HepG2 (cell line): ENCODE data around the gene GYG1. TPM values are rescaled to one million over a fixed set of nuclear protein-coding genes. Genes with fewer than 3 reads are reported as not detected.

Source experiments
- ATAC-seq: fragments of 200-7000 bp; cut with Tn5 transposase; 3 replicates; pipeline ENCODE4 v1.9.1; 2020; ENCODE audit warnings: mild to moderate bottlenecking, moderate library complexity
- BruUV-seq: library from RNA; stranded (reverse); fragments of 400-500 nt; replicated peaks from 2 replicates; lab custom pipeline; 2021; lab: Mats Ljungman, UMichigan
- CTCF ChIA-PET: fragments of 300-600 bp; formaldehyde crosslinking; extraction: SDS; loops from one replicate; lab custom pipeline; 2021; ENCODE audit warnings: low total read pairs, inconsistent platforms, low intra/inter-chr PET ratio; lab: Yijun Ruan, JAX
- POLR2A ChIA-PET: fragments of 350-600 bp; sonication (Branson Sonifier 250); formaldehyde crosslinking; loops from one replicate; lab custom pipeline; 2020; ENCODE audit warnings: antibody characterized with exemption, inconsistent platforms; lab: Yijun Ruan, JAX
- DNase-seq: peaks from one replicate; pipeline ENCODE4 v3.0.0-alpha.2; 2015; ENCODE audit warnings: low spot score
- FAIRE-seq: peaks from 3 replicates; lab custom pipeline; 2011; peaks lifted over from hg19 to GRCh38; lab: Jason Lieb, UNC
- H2AFZ ChIP-seq: one replicate; pipeline ENCODE4 v1.6.1; 2011; ENCODE audit warnings: low read length, inconsistent platforms
- H3K27ac ChIP-seq: fragments of 300-600 bp; 3 replicates; pipeline ENCODE4 v1.8.0; 2011; ENCODE audit warnings: mixed run types, mild to moderate bottlenecking, mixed read lengths, low read length, inconsistent platforms; ENCODE audit not compliant: insufficient read depth; ENCODE audit errors: extremely low read length
- H3K27me3 ChIP-seq, 2 experiments: fragments of 200-600 bp in 1 of 2; 2 replicates in 1 of 2; 3 replicates in 1 of 2; pipeline versions ENCODE4 v1.6.0 to v1.8.0; 2011; ENCODE audit warnings: low read length in 2 of 2, mild to moderate bottlenecking in 2 of 2, moderate library complexity in 2 of 2, inconsistent platforms in 1 of 2; ENCODE audit not compliant: insufficient read depth in 2 of 2, control insufficient read depth in 1 of 2
- H3K36me3 ChIP-seq, 2 experiments: fragments of 200-600 bp in 1 of 2; replicated peaks in 1 of 2; 2 replicates in 1 of 2; 3 replicates in 1 of 2; pipeline versions ENCODE4 v1.5.1 to v1.8.0; 2011; ENCODE audit warnings: low read length in 2 of 2, inconsistent platforms in 1 of 2; ENCODE audit not compliant: insufficient read depth in 2 of 2, control insufficient read depth in 1 of 2
- H3K4me1 ChIP-seq: 2 replicates; pipeline ENCODE4 v1.5.1; 2012; ENCODE audit warnings: low read length, inconsistent platforms; ENCODE audit not compliant: insufficient read depth
- H3K4me2 ChIP-seq: 2 replicates; pipeline ENCODE4 v1.6.0; 2011; ENCODE audit warnings: low read depth, low read length, inconsistent platforms
- H3K4me3 ChIP-seq, 3 experiments: fragments of 200-600 bp in 1 of 3; sonication (generic), shearing (Covaris generic) in 1 of 3; replicated peaks in 1 of 3; 2 replicates each; pipeline ENCODE4 v1.5.1; 2011 to 2016; ENCODE audit warnings: low read length in 3 of 3, inconsistent platforms in 2 of 3, low read depth in 2 of 3, mild to moderate bottlenecking in 2 of 3, control low read depth in 1 of 3, mixed read lengths in 1 of 3; ENCODE audit not compliant: insufficient read depth in 1 of 3
- H3K79me2 ChIP-seq: one replicate; pipeline ENCODE4 v1.6.1; 2011; ENCODE audit warnings: low read length, inconsistent platforms; ENCODE audit not compliant: insufficient read depth
- H3K9ac ChIP-seq: 2 replicates; pipeline ENCODE4 v1.6.0; 2011; ENCODE audit warnings: mild to moderate bottlenecking, low read depth, low read length, inconsistent platforms; ENCODE audit not compliant: insufficient read depth
- H3K9me3 ChIP-seq: 2 replicates; pipeline ENCODE4 v1.5.1; 2012; ENCODE audit warnings: mild to moderate bottlenecking, low read length
- H4K20me1 ChIP-seq: 2 replicates; pipeline ENCODE4 v1.6.0; 2011; ENCODE audit warnings: inconsistent platforms, mild to moderate bottlenecking, low read length, moderate library complexity; ENCODE audit not compliant: insufficient read depth
- DNMT1 ChIP-seq: sonication (generic); formaldehyde crosslinking; IDR thresholded peaks from 2 replicates; pipeline ENCODE4 v1.5.1; 2020; ENCODE audit warnings: mild to moderate bottlenecking, missing genetic modification reagents
- GABPB1 ChIP-seq: IDR thresholded peaks from 2 replicates; pipeline ENCODE4 v1.6.1; 2016; ENCODE audit warnings: mild to moderate bottlenecking, missing genetic modification reagents, moderate library complexity, missing compliant biosample characterization
- HMG20B ChIP-seq: conservative IDR thresholded peaks from 2 replicates; pipeline ENCODE4 v1.6.1; 2016; ENCODE audit warnings: missing genetic modification reagents, missing compliant biosample characterization
- NR2F6 ChIP-seq, 2 experiments: IDR thresholded peaks; 2 replicates each; pipeline ENCODE4 v1.6.1; 2016; ENCODE audit warnings: antibody characterized with exemption in 1 of 2, mild to moderate bottlenecking in 1 of 2
- ZKSCAN8 ChIP-seq: IDR thresholded peaks from 2 replicates; pipeline ENCODE4 v1.6.1; 2016; ENCODE audit warnings: borderline replicate concordance, missing genetic modification reagents, missing compliant biosample characterization
- ZNF292 ChIP-seq: sonication (generic); formaldehyde crosslinking; IDR thresholded peaks from 2 replicates; pipeline ENCODE4 v1.8.1; 2022; ENCODE audit warnings: mild to moderate bottlenecking, low read depth, missing genetic modification reagents, borderline replicate concordance
- ZNF337 ChIP-seq: sonication (generic); formaldehyde crosslinking; IDR thresholded peaks from 2 replicates; pipeline ENCODE4 v1.5.1; 2020; ENCODE audit warnings: missing genetic modification reagents, low read depth, mild to moderate bottlenecking, borderline replicate concordance
- ZNF652 ChIP-seq: IDR thresholded peaks from 2 replicates; pipeline ENCODE4 v1.6.1; 2016; ENCODE audit warnings: low read depth, borderline replicate concordance
- WGBS: methylation state at CpG from one replicate; pipeline ENCODE4 v1.1.6; 2017; ENCODE audit warnings: low lambda C conversion rate; 5-methylcytosine and 5-hydroxymethylcytosine counted together
- in situ Hi-C: cut with HindIII; loops from 2 replicates; pipeline ENCODE4 v1.10.0; 2017; ENCODE audit warnings: low pct_unique_long_range_greater_than_20kb; ENCODE audit not compliant: extremely low pct_ligation_motif_present
- intact Hi-C: fragments of 100-400 bp; cut with micrococcal nuclease; formaldehyde crosslinking; loops from one replicate; pipeline ENCODE4 v1.10.0; 2022; ENCODE audit not compliant: unreplicated experiment
- polyA plus RNA-seq, 8 experiments: library from polyadenylated mRNA; depleted of rRNA in 3 of 8; stranded (reverse) in 7 of 8; unstranded in 1 of 8; fragments of >200 nt; fragmentation: Illumina TruSeq in 4 of 8; extraction: Trizol in 4 of 8; gene quantifications; 2 replicates each; pipeline versions ENCODE4 v1.2.1 to v1.2.3, GENCODE V29; 2011 to 2016; ENCODE audit warnings: low read depth in 4 of 8, missing spikeins in 1 of 8, mixed read lengths in 1 of 8; ENCODE audit not compliant: insufficient read depth in 1 of 8
- total RNA-seq, 5 experiments: library from RNA; depleted of rRNA; stranded (reverse); fragments of >200 nt; fragmentation: Illumina TruSeq; extraction: Trizol; gene quantifications; 2 replicates each; pipeline ENCODE4 v1.2.3, GENCODE V29; 2016; ENCODE audit warnings: low read depth in 1 of 5
- TF ChIP-seq, protein P1 (sequence below): sonication (generic); formaldehyde crosslinking; IDR thresholded peaks from 2 replicates; pipeline ENCODE4 v1.5.0; 2020; ENCODE audit warnings: mild to moderate bottlenecking, missing genetic modification reagents, borderline replicate concordance
- TF ChIP-seq, protein P2 (sequence below): sonication (generic); formaldehyde crosslinking; IDR thresholded peaks from 2 replicates; pipeline ENCODE4 v1.4.0; 2020; ENCODE audit warnings: missing genetic modification reagents
- TF ChIP-seq, protein P3 (sequence below): sonication (generic); formaldehyde crosslinking; IDR thresholded peaks from 2 replicates; pipeline ENCODE4 v1.5.1; 2020; ENCODE audit warnings: missing genetic modification reagents, mild to moderate bottlenecking, borderline replicate concordance
- TF ChIP-seq, protein P4 (sequence below): IDR thresholded peaks from 2 replicates; pipeline ENCODE4 v1.6.1; 2016; ENCODE audit warnings: low read depth, missing genetic modification reagents, missing compliant biosample characterization

GYG1 gene
- total and polyA plus RNA-seq, 2 of the 13 experiments (the other 11 are each of a cell fraction or from before 2014, with no cell fraction given) = 15.7 to 28.1 TPM

DNA sequence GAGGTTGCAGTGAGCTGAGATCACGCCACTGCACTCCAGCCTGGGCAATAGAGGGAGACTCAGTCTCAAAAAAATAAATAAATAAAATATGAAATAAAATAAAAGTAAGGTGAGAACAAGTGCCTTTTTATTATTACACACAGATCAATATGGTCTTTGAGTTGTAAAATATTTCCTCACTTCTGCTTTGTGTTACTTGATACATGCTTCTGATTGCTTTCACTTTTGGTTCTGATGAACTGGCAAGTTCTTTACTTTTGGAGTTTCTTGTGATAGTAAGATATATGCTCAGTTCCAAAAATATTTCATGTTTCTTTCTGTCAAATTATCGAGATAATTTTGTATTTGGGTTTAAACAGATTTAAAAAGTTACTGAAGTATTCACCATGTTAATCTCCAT, 16.6 kb upstream of the GYG1 start:
- POLR2A ChIA-PET = no interaction called here
- DNase-seq = no peak
- peak overlapping the region in 2 of 3 experiments; percentile 23 to 28; a peak in 2 of 6 replicates for H3K4me3 ChIP-seq
- in situ Hi-C loops (no loop called here), intact Hi-C loops (no loop called here)
- CTCF ChIA-PET = no interaction called here
- H3K9ac ChIP-seq = no peak overlapping the region
- no peak for ATAC-seq
- H3K27ac ChIP-seq = no peak overlapping the region
- no peaks in the 10 kb centered on the region for H3K9me3 ChIP-seq
- no peaks in the 10 kb centered on the region for H3K79me2 ChIP-seq
- peaks cover 10% of the 10 kb centered on the region; the same call in 1 of the 2 replicates for H3K4me1 ChIP-seq
- no peaks in the 10 kb centered on the region; a peak in 1 of 5 replicates for H3K27me3 ChIP-seq
- H3K4me2 ChIP-seq = peak overlapping the region; percentile 57
- H3K36me3 ChIP-seq = no peaks in the 10 kb centered on the region
- WGBS = 36% methylated on average over 2 of the region's 2 CpGs
- no TSS peak for BruUV-seq
- H2AFZ ChIP-seq = no peak overlapping the region
- no peak for FAIRE-seq
- no peaks in the 10 kb centered on the region for H4K20me1 ChIP-seq
- TF ChIP-seq, protein P1, sequence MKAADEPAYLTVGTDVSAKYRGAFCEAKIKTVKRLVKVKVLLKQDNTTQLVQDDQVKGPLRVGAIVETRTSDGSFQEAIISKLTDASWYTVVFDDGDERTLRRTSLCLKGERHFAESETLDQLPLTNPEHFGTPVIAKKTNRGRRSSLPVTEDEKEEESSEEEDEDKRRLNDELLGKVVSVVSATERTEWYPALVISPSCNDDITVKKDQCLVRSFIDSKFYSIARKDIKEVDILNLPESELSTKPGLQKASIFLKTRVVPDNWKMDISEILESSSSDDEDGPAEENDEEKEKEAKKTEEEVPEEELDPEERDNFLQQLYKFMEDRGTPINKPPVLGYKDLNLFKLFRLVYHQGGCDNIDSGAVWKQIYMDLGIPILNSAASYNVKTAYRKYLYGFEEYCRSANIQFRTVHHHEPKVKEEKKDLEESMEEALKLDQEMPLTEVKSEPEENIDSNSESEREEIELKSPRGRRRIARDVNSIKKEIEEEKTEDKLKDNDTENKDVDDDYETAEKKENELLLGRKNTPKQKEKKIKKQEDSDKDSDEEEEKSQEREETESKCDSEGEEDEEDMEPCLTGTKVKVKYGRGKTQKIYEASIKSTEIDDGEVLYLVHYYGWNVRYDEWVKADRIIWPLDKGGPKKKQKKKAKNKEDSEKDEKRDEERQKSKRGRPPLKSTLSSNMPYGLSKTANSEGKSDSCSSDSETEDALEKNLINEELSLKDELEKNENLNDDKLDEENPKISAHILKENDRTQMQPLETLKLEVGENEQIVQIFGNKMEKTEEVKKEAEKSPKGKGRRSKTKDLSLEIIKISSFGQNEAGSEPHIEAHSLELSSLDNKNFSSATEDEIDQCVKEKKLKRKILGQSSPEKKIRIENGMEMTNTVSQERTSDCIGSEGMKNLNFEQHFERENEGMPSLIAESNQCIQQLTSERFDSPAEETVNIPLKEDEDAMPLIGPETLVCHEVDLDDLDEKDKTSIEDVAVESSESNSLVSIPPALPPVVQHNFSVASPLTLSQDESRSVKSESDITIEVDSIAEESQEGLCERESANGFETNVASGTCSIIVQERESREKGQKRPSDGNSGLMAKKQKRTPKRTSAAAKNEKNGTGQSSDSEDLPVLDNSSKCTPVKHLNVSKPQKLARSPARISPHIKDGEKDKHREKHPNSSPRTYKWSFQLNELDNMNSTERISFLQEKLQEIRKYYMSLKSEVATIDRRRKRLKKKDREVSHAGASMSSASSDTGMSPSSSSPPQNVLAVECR (CRISPR knock-in tag) = no peak
- TF ChIP-seq HMG20B (CRISPR knock-in tag) (no peak), ZNF337 (CRISPR knock-in tag) (no peak), DNMT1 (CRISPR knock-in tag) (no peak), NR2F6 (IDR thresholded peaks at IDR 0.05) (no peak), NR2F6 (CRISPR knock-in tag; IDR thresholded peaks at IDR 0.05) (no peak), ZNF292 (no peak), ZKSCAN8 (CRISPR knock-in tag) (no peak), GABPB1 (CRISPR knock-in tag) (no peak), ZNF652 (CRISPR knock-in tag) (no peak)
- TF ChIP-seq, protein P2, sequence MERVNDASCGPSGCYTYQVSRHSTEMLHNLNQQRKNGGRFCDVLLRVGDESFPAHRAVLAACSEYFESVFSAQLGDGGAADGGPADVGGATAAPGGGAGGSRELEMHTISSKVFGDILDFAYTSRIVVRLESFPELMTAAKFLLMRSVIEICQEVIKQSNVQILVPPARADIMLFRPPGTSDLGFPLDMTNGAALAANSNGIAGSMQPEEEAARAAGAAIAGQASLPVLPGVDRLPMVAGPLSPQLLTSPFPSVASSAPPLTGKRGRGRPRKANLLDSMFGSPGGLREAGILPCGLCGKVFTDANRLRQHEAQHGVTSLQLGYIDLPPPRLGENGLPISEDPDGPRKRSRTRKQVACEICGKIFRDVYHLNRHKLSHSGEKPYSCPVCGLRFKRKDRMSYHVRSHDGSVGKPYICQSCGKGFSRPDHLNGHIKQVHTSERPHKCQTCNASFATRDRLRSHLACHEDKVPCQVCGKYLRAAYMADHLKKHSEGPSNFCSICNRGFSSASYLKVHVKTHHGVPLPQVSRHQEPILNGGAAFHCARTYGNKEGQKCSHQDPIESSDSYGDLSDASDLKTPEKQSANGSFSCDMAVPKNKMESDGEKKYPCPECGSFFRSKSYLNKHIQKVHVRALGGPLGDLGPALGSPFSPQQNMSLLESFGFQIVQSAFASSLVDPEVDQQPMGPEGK (CRISPR knock-in tag) = no peak
- TF ChIP-seq, protein P3, sequence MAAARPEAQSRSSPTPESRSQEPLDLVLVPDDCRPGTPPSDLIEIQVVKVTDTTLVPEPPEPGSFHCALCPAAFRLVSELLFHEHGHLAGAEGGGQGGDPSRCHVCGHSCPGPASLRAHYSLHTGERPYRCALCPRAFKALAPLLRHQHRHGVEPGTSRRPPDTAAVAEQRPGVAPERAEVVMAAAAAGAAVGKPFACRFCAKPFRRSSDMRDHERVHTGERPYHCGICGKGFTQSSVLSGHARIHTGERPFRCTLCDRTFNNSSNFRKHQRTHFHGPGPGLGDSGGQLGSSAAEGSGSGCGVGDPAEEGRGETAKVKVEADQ (CRISPR knock-in tag) = no peak
- TF ChIP-seq, protein P4, sequence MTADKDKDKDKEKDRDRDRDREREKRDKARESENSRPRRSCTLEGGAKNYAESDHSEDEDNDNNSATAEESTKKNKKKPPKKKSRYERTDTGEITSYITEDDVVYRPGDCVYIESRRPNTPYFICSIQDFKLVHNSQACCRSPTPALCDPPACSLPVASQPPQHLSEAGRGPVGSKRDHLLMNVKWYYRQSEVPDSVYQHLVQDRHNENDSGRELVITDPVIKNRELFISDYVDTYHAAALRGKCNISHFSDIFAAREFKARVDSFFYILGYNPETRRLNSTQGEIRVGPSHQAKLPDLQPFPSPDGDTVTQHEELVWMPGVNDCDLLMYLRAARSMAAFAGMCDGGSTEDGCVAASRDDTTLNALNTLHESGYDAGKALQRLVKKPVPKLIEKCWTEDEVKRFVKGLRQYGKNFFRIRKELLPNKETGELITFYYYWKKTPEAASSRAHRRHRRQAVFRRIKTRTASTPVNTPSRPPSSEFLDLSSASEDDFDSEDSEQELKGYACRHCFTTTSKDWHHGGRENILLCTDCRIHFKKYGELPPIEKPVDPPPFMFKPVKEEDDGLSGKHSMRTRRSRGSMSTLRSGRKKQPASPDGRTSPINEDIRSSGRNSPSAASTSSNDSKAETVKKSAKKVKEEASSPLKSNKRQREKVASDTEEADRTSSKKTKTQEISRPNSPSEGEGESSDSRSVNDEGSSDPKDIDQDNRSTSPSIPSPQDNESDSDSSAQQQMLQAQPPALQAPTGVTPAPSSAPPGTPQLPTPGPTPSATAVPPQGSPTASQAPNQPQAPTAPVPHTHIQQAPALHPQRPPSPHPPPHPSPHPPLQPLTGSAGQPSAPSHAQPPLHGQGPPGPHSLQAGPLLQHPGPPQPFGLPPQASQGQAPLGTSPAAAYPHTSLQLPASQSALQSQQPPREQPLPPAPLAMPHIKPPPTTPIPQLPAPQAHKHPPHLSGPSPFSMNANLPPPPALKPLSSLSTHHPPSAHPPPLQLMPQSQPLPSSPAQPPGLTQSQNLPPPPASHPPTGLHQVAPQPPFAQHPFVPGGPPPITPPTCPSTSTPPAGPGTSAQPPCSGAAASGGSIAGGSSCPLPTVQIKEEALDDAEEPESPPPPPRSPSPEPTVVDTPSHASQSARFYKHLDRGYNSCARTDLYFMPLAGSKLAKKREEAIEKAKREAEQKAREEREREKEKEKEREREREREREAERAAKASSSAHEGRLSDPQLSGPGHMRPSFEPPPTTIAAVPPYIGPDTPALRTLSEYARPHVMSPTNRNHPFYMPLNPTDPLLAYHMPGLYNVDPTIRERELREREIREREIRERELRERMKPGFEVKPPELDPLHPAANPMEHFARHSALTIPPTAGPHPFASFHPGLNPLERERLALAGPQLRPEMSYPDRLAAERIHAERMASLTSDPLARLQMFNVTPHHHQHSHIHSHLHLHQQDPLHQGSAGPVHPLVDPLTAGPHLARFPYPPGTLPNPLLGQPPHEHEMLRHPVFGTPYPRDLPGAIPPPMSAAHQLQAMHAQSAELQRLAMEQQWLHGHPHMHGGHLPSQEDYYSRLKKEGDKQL (CRISPR knock-in tag) = no peak
